ENCODE results near the gene DIP2B.

DNA sequence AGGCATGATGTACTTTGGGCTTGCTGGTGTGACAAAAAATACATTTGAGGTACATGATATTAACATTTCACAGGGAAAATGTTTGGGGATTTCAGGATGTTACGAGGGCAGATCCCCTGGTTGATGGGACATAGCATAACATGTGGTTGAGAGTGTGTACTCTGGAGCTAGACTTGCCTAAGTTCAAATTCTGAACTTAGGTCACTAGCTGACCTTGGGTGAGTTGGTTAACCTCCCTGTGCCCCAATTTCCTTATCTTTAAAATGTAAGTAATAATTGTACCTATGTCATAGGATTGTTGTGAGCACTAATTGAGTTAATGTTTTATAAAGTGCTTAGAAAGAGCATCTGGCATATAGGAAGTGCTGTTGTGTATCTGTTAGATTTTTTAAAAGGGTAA lies 194.4 kb downstream of the DIP2B start:
- TF ChIP-seq CTCF (IDR thresholded peaks at IDR 0.05) (no peak), EZH2phosphoT487 (IDR thresholded peaks at IDR 0.05) (no peak)

All from neural progenitor cell (in vitro differentiated cells).